Spleen (tissue), 7 donors: ENCODE measurements around the gene GREB1.

ENCODE experiments used
- CTCF ChIP-seq, 11 experiments: fragments of 200-600 bp in 7 of 11; fragments of 450-650 bp in 4 of 11; sonication (generic) in 4 of 11; IDR thresholded peaks in 8 of 11; conservative IDR thresholded peaks in 3 of 11; 1 replicate in 7 of 11; 2 replicates in 4 of 11; pipeline versions ENCODE4 v1.4.0 to v1.8.0; 2016 to 2021; ENCODE audit warnings: antibody characterized with exemption in 11 of 11, inconsistent platforms in 4 of 11, mild to moderate bottlenecking in 1 of 11
- POLR2A ChIP-seq, 3 donors: fragments of 450-650 bp; IDR thresholded peaks; one replicate each; pipeline ENCODE4 v1.5.1; 2017; ENCODE audit warnings: antibody characterized with exemption in 3 of 3, mild to moderate bottlenecking in 1 of 3
- donor health status: DM: no; HTN: no; CAD: no; lungs with moderate emphysema.
- donor health status: DM: no; HTN: no; CAD: no.
- donor health status: DM: no; HTN: no; CAD: no.

GRCh38 chr2:11520092-11520693 lies 13.7 kb upstream of the GREB1 start:
- no peak for TF ChIP-seq CTCF (IDR thresholded peaks at IDR 0.05 in 8 of 11, conservative IDR thresholded peaks at IDR 0.05 in 3 of 11)
- no peak for TF ChIP-seq POLR2A (IDR thresholded peaks at IDR 0.05)
